PC-3 (cell line): ENCODE measurements around the gene VPS50.

ENCODE experiments used
- CTCF ChIP-seq: fragments of 300-600 bp; sonication (generic); conservative IDR thresholded peaks from 2 replicates; pipeline ENCODE4 v1.5.1; 2017; ENCODE audit warnings: antibody characterized with exemption, low read depth, mild to moderate bottlenecking, low read length
- EZH2 ChIP-seq: fragments of 300-600 bp; sonication (generic); IDR thresholded peaks from one replicate; pipeline ENCODE4 v1.6.1; 2017; ENCODE audit warnings: antibody characterized with exemption, mild to moderate bottlenecking, low read length; ENCODE audit not compliant: unreplicated experiment
- EZH2phosphoT487 ChIP-seq: fragments of 300-600 bp; sonication (generic); IDR thresholded peaks from 2 replicates; pipeline ENCODE4 v1.6.1; 2018; ENCODE audit warnings: mild to moderate bottlenecking, antibody characterized with exemption, low read length, borderline replicate concordance

GRCh38 chr7:93390660-93391059 is 158.5 kb downstream of the VPS50 start:
- no peak for TF ChIP-seq EZH2
- no peak for TF ChIP-seq CTCF
- TF ChIP-seq EZH2phosphoT487 = no peak
